Muscle of arm (tissue), 12 donors: ENCODE results near the gene ANKRD22. TPM values are rescaled to one million over a fixed set of nuclear protein-coding genes. Genes with fewer than 3 reads are reported as not detected.
A peak's percentile ranks its signal among the peaks of the same experiment; 100 is the strongest.
"Not testable (repeated sequence)": the region's sequence is repeated elsewhere in the genome, so short reads cannot be mapped to it uniquely, and the experiment has no call there.

Experiments used
- DNase-seq: peaks from one replicate; pipeline ENCODE4 v3.0.0-alpha.2; 2013
- polyA plus RNA-seq, 12 donors: library from polyadenylated mRNA; unstranded; fragments of 120-200 nt; gene quantifications; one replicate each; pipeline ENCODE4 v1.2.1, GENCODE V29; 2013; ENCODE audit not compliant: insufficient read length in 12 of 12

Gene ANKRD22
- polyA plus RNA-seq, 12 donors = 0.46 to 2.0 (median 1.2) TPM; not detected in 9

DNA sequence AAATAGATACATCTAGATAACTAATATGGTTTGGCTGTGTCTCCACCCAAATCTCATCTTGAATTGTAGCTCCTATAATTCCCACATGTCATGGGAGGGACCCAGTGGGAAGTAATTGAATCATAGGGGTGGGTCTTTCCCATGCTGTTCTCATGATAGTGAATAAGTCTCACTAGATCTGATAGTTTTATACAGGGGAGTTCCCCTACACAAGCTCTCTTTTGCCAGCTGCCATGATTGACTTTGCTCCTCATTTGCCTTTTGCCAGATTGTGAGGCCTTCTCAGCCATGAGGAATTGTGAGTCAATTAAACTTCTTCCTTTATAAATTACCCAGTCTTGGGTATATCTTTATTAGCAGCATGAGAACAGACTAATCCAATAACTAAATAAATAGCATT is 14.0 kb downstream of the ANKRD22 start:
- DNase-seq = not testable (repeated sequence)

DNA sequence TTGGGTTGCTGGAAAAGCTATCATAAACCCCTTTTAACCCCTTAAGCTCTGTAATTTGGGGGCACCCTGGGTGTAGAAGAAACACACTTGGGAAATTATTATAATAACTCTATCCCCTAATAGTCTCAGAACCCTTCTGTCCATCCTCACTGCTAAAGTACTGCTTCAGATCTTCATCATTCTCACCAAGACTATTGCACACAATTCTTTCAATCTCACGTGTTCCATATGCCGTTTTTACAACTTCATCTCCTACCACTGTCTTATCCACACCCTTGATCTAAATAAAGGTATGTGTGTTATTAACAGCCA is 15.8 kb downstream of the ANKRD22 start:
- DNase-seq = no peak

DNA sequence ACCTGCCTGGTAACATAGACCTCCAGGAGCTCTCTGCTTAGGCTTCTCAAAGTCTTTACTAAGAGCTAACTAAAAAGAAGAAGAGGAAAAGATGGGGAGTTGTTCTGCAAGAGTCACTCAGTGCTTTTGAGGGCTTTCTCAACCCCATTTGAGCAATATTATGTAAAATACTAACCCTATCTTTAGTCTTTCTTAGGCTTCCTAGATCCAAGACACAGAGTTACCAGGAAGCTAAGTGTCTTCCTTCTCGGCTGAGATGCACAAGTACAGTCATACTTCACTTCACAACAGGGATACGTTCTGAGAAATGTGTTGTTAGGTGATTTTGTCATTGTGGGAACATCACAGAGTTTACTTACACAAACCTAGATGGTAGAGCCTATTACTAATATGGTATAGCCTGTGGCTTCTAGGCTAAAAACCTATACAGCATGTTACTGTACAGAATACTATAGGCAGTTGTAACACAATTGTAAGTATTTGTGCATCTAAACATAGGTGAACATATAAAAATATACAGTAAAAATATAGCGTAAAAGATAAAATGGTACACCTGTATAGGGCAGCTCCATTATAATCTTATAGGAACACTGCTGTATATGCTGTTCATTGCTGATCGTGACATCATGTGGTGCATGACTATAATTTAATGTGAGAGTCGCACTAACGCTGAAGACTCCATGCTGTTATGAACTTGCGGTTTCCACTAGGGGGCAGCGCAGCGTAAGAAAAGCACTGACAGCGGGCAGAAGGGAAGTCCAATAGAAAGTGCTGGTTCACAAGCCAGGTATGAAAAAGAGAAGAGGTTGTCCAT is 16.3 kb downstream of the ANKRD22 start:
- peak; percentile 89 for DNase-seq

GRCh38 chr10:88833723-88834122 is 17.9 kb downstream of the ANKRD22 start:
- DNase-seq = no peak

DNA sequence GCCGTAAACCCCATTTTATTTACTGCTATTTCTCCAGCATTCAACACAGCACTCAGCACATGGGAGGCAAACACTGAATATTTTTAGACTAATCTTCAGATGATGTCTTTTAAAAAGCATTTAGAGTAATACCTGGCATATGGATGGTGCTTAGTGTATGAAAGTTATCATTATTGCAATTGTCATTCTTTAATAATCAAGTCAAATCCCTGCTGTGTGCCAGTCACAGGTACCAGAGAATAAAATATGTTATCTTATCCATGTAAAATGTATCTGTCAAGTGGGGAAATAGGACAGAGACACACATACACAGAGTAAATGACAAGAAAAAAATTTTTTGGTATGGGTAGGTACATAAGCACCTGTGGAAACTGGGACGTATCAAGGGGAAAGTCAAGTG is 18.5 kb downstream of the ANKRD22 start:
- DNase-seq = no peak

- no peak for DNase-seq
These were observed 19.3 kb downstream of the ANKRD22 start for GRCh38 chr10:88832376-88832775.

DNA sequence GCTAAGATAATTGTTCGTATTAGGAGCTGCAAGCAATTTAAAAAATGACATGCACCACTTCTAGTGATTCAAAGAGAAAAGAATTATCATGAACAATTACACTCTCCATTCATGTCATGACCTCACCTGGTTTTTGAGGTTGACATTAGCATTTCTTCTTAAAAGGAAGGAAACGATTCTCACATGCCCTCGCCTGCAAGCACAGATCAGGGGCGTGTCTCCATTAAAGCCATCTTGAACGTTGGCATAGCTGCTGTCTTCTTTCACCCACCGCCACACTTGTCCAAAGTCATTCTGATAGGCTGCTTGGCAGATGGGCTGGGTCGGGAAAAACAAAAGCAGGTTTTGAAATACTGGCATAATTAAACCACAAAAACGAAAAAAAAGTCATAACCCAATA is 19.9 kb downstream of the ANKRD22 start:
- DNase-seq = no peak

GRCh38 chr10:88830643-88831268 is 20.9 kb downstream of the ANKRD22 start:
- DNase-seq = no peak

GRCh38 chr10:88828310-88828709 is 23.3 kb downstream of the ANKRD22 start:
- no peak for DNase-seq

DNA sequence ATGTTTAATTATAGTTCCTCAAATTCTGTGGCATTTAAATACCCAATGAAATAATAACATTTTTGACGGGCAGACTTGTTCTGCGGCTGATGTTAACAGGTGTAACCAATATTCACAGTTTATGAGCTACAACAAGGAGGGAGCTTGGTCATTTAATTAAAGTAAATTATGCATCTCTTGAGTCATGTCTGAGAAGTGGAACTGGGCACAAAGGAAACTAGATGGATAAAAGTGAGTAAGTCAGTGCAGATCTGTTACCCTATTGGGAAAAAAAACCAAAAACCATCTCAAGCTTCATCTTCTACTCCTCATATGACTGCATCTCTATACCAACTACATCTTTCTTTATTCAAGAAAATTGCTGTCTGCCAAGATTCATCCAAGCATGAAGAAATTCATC is 24.0 kb downstream of the ANKRD22 start:
- no peak for DNase-seq

GRCh38 chr10:88826388-88826787 is 25.3 kb downstream of the ANKRD22 start:
- DNase-seq = no peak

GRCh38 chr10:88820748-88821401 is 30.8 kb downstream of the ANKRD22 start:
- peak; percentile 78 for DNase-seq

DNA sequence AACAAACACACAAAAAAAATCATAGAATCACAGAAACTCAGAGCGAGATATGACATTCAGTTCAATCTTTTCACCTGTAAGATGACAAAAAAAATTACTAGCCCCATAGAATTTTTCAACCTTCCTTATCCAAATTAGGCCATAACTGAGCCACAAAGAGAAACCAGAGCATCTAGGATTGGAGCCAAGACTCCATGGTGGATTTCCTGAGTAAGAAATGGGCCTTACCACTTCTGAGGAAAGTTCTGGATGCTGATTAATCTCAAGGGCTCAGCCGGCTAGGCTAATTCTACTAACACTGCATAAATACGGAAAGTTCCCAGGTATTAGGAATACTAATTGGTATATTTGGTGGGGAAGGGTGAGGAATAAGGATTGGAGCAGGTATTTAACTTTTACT is 32.4 kb downstream of the ANKRD22 start:
- no peak for DNase-seq

DNA sequence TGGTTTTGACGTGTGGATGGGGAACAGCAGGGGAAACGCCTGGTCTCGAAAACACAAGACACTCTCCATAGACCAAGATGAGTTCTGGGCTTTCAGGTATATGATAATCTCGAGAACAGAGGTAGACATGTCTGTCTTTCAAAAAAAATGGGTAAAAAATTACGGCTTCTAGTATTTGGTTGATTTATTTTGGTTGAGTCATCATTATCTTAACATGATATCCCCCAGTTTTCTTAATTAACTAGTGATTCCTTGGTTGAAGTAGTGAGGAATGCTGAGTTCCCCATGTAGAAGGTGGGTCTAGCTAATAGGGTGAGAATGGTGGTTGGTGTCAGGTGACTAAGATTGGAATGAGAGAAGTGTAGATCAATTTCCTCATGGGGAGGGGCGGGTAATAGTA is 38.4 kb downstream of the ANKRD22 start:
- no peak for DNase-seq

- DNase-seq = no peak
These were observed 41.3 kb downstream of the ANKRD22 start for GRCh38 chr10:88810196-88810961.

GRCh38 chr10:88809621-88810020 is 42.0 kb downstream of the ANKRD22 start:
- no peak for DNase-seq

DNA sequence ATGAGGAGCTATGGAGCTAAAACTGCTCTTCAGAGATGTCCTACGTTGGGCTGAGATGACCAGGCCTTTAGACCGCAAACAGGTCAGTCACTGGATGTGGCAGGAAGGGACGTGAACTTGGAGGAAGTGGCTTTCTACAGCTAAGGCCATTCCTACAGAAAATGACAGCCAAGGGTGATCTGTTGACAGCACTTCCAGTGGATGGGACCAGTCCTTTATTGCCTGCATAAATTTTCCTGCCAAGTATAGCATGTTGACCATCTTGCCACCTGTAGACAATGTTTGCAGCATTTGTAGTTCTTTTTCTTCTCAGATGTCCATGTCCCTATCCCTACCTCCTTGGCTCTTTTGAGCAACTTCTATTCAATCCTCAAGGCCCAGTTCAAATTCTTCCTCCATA is 45.7 kb downstream of the ANKRD22 start:
- no peak for DNase-seq

GRCh38 chr10:88805361-88805760 is 46.3 kb downstream of the ANKRD22 start:
- no peak for DNase-seq

GRCh38 chr10:88804083-88804812 is 47.4 kb downstream of the ANKRD22 start:
- DNase-seq = no peak

- no peak for DNase-seq
These were observed 48.0 kb downstream of the ANKRD22 start for GRCh38 chr10:88803641-88804040.

DNA sequence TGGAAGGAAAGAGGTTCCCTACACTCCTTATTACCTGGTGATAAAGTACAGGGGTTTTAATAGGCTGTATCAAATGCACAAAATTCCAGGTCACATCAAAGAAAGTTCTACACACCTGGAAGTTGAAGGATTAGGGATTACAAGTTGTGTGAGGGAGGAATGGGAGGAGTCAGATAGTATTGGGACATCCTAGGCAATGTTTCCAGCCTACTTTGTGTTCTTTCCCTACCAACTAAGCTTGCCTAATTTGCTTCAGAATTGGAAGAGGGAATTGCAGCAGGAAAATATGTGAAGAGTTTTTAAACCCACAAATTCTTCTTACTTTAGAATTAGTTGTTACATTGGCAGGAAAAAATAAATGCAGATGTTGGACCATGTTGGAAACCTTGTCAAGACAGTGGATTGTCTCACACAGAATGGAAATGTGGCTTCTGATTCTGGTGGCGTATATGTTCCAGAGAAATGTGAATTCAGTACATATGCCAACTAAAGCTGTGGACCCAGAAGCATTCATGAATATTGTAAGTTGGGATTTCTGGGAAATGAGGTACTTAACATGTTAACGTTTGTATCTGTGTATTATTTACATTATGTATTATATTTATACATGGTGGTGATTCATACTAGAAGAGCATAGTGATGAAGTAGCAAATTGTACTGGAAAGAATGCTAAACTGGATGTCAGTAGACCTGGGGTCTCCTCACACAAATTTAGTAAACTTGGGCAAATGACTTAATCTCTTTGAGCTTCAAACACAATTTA is 48.9 kb downstream of the ANKRD22 start, which contains the start of gene LIPM:
TSS of gene LIPM (plus strand) at position 208 of the 763 bp plus-strand sequence. CDS start at position 375, 167 bp downstream.
- no peak for DNase-seq
